ENCODE results near the gene PROC.

The PROC gene

DNA sequence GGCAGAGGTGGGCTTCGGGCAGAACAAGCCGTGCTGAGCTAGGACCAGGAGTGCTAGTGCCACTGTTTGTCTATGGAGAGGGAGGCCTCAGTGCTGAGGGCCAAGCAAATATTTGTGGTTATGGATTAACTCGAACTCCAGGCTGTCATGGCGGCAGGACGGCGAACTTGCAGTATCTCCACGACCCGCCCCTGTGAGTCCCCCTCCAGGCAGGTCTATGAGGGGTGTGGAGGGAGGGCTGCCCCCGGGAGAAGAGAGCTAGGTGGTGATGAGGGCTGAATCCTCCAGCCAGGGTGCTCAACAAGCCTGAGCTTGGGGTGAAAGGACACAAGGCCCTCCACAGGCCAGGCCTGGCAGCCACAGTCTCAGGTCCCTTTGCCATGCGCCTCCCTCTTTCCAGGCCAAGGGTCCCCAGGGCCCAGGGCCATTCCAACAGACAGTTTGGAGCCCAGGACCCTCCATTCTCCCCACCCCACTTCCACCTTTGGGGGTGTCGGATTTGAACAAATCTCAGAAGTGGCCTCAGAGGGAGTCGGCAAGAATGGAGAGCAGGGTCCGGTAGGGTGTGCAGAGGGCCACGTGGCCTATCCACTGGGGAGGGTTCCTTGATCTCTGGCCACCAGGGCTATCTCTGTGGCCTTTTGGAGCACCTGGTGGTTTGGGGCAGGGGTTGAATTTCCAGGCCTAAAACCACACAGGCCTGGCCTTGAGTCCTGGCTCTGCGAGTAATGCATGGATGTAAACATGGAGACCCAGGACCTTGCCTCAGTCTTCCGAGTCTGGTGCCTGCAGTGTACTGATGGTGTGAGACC lies at the start of gene PROC:
TSS of gene PROC (plus strand) at position 128 of the 812 bp plus-strand sequence. CDS start 1,516 bp downstream, outside the sequence.
- no peak for DNase-seq (ENCODE audit: low read depth)

DNA sequence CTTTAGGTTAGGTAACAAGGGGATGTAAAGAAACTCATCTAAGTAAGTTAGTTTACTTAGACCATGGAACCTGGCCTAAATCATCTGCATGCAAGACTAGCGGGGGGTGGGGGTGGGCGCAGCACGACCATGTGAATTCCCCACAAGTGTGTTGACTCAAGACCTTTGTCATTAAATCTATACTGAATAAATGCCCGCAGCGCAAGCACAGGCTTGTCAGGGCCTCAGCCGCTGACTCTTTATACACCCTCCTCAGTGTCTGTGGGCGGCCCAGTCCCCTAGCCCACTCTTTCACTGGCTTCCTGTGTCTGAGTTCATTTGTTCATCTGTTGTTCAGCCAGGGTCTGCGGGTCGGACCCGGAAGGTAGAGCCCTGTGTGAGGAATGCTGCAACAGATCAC lies 48.2 kb upstream of the PROC start:
- DNase-seq (ENCODE audit: low read depth) = no peak

GRCh38 chr2:127371037-127371436 lies 47.2 kb upstream of the PROC start:
- DNase-seq (ENCODE audit: low read depth) = no peak

- DNase-seq (ENCODE audit: low read depth) = no peak
Observed at GRCh38 chr2:127373362-127374083, 44.7 kb upstream of the PROC start.

DNA sequence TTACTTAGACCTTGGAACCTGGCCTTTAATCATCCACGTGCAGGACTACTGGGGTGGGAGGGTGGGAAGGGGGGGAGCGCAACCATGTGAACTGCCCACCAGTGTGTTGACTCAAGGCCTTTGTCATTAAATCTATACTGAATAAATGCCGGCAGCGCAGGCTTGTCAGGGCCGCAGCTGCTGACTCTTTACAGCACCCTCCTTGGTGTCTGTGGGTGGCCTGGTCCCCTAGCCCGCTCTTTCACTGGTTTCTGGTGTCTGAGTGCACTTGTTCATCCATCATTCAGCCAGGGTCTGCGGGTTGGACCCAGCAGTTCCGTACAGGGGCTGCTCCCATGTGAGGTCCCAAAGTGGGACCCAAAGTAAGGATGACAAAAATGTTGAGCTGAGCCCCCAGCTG lies 42.0 kb upstream of the PROC start:
- no peak for DNase-seq (ENCODE audit: low read depth)

- DNase-seq (ENCODE audit: low read depth) = no peak
Observed at GRCh38 chr2:127377262-127377661, 41.0 kb upstream of the PROC start.

- no peak for DNase-seq (ENCODE audit: low read depth)
Observed at GRCh38 chr2:127378720-127379119, 39.5 kb upstream of the PROC start.

GRCh38 chr2:127379712-127380355 lies 38.4 kb upstream of the PROC start:
- no peak for DNase-seq (ENCODE audit: low read depth)

- DNase-seq (ENCODE audit: low read depth) = no peak
Observed at GRCh38 chr2:127381762-127382161, 36.5 kb upstream of the PROC start.

- DNase-seq (ENCODE audit: low read depth) = no peak
Observed at GRCh38 chr2:127382831-127383230, 35.4 kb upstream of the PROC start.

GRCh38 chr2:127384529-127384928 lies 33.7 kb upstream of the PROC start:
- DNase-seq (ENCODE audit: low read depth) = no peak

- no peak for DNase-seq (ENCODE audit: low read depth)
Observed at GRCh38 chr2:127386246-127386645, 32.0 kb upstream of the PROC start.

- DNase-seq (ENCODE audit: low read depth) = peak; percentile 71
Observed at GRCh38 chr2:127386764-127387654, 31.2 kb upstream of the PROC start.

DNA sequence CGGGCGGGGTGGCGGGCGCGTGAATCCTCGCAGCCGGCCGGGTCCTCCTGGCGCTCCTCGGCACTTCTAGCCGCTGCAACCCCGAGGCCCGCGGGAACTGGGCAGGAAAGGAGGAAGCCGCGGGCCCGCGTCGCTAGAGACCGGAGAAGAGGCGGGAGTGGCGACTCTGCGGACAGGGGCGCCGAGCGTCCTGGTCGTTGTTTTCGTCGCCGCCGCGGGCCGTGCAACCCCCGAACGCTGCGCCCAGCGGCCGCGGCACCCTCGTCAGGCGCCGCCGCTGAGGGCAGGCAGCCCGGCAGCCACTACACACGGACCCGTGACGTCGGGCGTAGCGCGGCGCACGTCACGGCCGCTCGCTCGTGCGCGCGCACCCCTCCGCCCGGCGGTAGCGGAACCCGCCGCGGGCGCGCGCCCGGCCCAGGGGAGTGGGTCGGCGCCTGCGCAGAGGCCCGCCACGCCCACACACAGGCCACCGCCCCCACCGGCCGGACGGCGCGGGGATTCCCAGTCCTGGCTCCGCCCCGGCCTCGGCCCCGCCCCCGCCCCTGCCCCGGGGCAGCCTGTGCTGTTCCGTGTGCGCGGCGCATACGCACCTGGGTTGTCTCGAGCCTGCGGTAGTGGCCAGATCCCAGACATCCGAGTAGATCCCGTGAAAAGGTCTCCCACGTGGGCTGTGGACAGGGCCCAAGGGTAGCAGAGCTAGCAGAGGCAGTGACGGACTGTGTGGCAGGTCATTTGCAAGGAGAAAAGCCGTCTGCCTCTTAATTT lies 30.4 kb upstream of the PROC start, which contains the start of gene MAP3K2:
TSS of gene MAP3K2 (minus strand) at position 321 of the 768 bp plus-strand sequence. CDS start 44,846 bp downstream, outside the sequence.
- DNase-seq (ENCODE audit: low read depth) = peak; percentile 94

DNA sequence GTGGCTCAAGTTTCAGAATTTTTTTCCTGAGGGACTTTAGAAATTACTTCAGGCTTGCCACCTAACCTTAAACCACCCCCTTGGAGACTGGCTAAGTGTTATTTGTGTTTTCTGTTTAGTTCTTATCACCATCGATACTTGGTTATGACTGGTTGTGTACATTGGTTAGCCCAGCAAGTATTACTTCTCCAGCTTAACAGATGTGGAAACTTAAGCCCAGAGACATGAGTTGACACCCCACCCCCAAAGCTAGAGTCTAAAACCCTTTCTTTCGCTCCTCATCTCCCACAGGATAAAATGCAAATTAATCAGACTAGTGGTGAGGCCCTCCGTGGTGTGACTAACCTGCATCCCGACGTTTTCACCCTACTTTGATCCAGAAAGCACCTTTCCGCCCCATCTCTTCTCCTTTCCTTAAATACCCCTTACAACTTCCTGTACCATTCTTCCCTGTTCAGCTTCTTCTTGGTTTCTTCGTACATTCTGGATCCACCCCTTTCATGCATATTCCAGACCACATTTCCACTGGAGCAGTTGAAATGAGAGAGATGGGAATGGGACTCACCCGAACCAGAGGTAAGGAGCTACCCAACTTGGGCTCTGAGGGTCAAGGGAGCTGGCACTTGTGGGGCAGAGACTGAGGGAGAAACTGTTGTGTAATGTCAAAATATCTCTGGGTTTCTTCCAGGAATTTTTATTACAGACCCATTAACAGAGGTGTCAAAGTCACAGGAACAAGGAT lies 29.6 kb upstream of the PROC start:
- DNase-seq (ENCODE audit: low read depth) = no peak

- no peak for DNase-seq (ENCODE audit: low read depth)
Observed at GRCh38 chr2:127389778-127390435, 28.3 kb upstream of the PROC start.

GRCh38 chr2:127392133-127392827 lies 25.9 kb upstream of the PROC start:
- no peak for DNase-seq (ENCODE audit: low read depth)

- DNase-seq (ENCODE audit: low read depth) = no peak
Observed at GRCh38 chr2:127392828-127393578, 25.2 kb upstream of the PROC start.

All from activated T-helper 9 cell treated with anti-CD3 and anti-CD28 coated beads, Interleukin-2, amount 50 U/mL, for 16 hours (primary cell).